T-helper 2 cell treated with Interferon-gamma antibody and Interleukin-4, amounts not matched to agents 5 μg/mL and 100 μg/mL, for 36 hours (primary cell): ENCODE results near the gene IMP4.

Experiments used
- DNase-seq: peaks from one replicate; pipeline ENCODE4 v3.0.0; 2021; ENCODE audit warnings: low spot score
- H3K27ac Mint-ChIP-seq: one replicate; pipeline ENCODE4 v1.8.0; 2021; ENCODE audit warnings: mild to moderate bottlenecking, mixed read lengths
- H3K27me3 Mint-ChIP-seq: one replicate; pipeline ENCODE4 v1.8.0; 2021; ENCODE audit warnings: low read depth, mixed read lengths
- H3K36me3 Mint-ChIP-seq: one replicate; pipeline ENCODE4 v1.8.0; 2021; ENCODE audit warnings: low read depth, mixed read lengths
- H3K4me1 Mint-ChIP-seq: one replicate; pipeline ENCODE4 v1.8.0; 2021; ENCODE audit warnings: low read depth, mixed read lengths
- H3K4me3 Mint-ChIP-seq: one replicate; pipeline ENCODE4 v1.8.0; 2022; ENCODE audit warnings: mild to moderate bottlenecking, moderate library complexity, mixed read lengths
- H3K9me3 Mint-ChIP-seq: one replicate; pipeline ENCODE4 v1.8.0; 2021; ENCODE audit warnings: mixed read lengths

The IMP4 gene

GRCh38 chr2:130355578-130356431, 13.1 kb downstream of the IMP4 start, which contains the start of gene PTPN18:
PTPN18 (plus strand) TSS chr2:130356056; CDS start chr2:130356108, 52 bp downstream.
- peak within 1 kb of the TSS; percentile 82 for H3K4me3 Mint-ChIP-seq
- peak within 1 kb of the TSS; percentile 20 for H3K27ac Mint-ChIP-seq
- H3K27me3 Mint-ChIP-seq = no peaks in the 10 kb centered on the region
- no peaks in the 10 kb centered on the region for H3K36me3 Mint-ChIP-seq
- peak; percentile 74 for DNase-seq
- no peaks in the 10 kb centered on the region for H3K9me3 Mint-ChIP-seq
- H3K4me1 Mint-ChIP-seq = peaks cover 15% of the 10 kb centered on the region

- Mint-ChIP-seq H3K27ac (no peak overlapping the region), H3K4me1 (peaks cover 9% of the 10 kb centered on the region), H3K27me3 (no peaks in the 10 kb centered on the region), H3K36me3 (no peaks in the 10 kb centered on the region), H3K4me3 (no peak overlapping the region), H3K9me3 (no peaks in the 10 kb centered on the region)
- DNase-seq = no peak
Measured at GRCh38 chr2:130357864-130358263, 15.2 kb downstream of the IMP4 start.

DNA sequence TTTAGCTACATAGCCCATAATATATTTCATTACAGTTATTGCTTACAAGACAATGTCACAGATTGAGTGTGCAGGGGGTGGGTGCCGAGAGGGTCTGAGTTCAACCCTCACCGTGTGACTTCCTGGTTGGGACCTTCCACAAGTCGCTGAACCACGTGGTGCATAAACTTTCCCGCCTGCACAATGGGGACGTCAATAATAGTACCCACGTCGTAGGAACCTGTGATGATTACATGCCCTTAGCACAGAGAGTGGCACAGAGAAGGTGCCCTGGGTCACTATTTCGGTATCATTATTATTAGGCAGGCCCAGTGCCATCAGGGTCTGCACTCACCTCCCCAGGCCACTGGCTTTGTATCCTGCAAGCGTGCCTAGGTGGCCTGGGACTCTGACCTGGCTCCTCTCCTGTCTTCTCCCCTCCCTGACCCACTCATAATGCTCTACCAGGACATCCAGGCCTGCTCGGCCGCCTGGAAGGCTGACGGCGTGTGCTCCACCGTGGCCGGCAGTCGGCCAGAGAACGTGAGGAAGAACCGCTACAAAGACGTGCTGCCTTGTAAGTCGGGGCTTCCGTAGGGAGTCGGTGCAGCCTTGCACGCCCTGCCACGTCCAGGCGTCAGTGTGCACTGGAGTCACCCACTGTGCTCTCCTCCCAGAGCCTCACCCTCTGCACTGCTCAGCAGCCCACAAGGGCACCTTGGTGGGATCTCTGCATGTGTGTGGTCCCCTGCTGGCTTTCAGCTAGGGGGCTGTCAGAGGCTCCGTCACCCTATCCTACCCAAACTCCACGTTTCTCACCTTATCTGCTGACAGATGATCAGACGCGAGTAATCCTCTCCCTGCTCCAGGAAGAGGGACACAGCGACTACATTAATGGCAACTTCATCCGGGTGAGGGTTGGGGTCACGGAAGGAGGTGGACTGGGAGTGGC, 16.0 kb downstream of the IMP4 start:
- H3K27ac Mint-ChIP-seq = no peak overlapping the region
- DNase-seq = no peak
- H3K9me3 Mint-ChIP-seq = no peaks in the 10 kb centered on the region
- peaks cover 9% of the 10 kb centered on the region for H3K4me1 Mint-ChIP-seq
- no peaks in the 10 kb centered on the region for H3K27me3 Mint-ChIP-seq
- no peaks in the 10 kb centered on the region for H3K36me3 Mint-ChIP-seq
- H3K4me3 Mint-ChIP-seq = no peak overlapping the region

DNA sequence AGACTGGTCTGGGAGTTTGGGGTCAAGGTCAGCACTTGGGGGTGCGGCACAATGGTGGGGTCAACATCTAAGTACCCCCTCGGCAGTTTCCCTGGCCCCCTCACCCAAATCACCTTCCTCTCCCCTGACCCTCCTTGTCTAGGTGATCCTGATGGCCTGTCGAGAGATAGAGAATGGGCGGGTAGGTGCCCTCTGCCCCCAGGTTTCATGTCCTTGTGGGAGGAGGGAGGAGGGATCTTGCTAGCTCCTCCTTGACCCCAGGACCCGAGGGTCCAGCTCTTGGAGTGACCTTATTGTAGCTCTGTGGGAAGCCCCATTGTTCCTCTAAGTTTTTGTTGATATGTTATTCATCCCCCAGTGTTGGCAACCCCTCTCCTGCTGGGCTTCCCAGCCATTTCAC, 16.8 kb downstream of the IMP4 start:
- H3K36me3 Mint-ChIP-seq = no peaks in the 10 kb centered on the region
- H3K27me3 Mint-ChIP-seq = no peaks in the 10 kb centered on the region
- H3K4me3 Mint-ChIP-seq = no peak overlapping the region
- no peak overlapping the region for H3K27ac Mint-ChIP-seq
- H3K9me3 Mint-ChIP-seq = no peaks in the 10 kb centered on the region
- DNase-seq = no peak
- peaks cover 8% of the 10 kb centered on the region for H3K4me1 Mint-ChIP-seq

DNA sequence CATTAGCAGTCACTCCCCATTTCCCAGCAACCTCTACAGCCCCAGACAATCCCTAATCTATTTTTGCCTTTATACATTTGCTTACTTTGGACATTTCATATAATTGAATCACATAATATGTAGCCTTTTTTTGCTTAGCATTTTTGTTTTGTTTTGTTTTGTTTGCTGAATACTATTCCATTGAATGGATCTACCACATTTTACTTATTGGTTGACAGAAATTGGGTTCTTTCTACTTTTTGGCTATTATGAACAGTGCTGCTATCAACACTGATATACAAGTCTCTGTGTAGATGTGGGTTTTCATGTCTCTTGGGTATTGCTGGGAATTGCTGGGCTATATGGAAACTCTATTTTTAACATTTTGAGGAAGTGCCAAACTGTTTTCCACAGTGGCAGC, 20.8 kb downstream of the IMP4 start:
- H3K4me1 Mint-ChIP-seq = peaks cover 1% of the 10 kb centered on the region
- H3K36me3 Mint-ChIP-seq = peaks cover 2% of the 10 kb centered on the region
- H3K9me3 Mint-ChIP-seq = no peaks in the 10 kb centered on the region
- H3K27me3 Mint-ChIP-seq = peaks cover 10% of the 10 kb centered on the region
- no peak for DNase-seq
- H3K4me3 Mint-ChIP-seq = no peak overlapping the region
- H3K27ac Mint-ChIP-seq = no peak overlapping the region

- Mint-ChIP-seq H3K9me3 (no peaks in the 10 kb centered on the region), H3K4me1 (peaks cover 9% of the 10 kb centered on the region), H3K36me3 (peaks cover 2% of the 10 kb centered on the region), H3K4me3 (no peak overlapping the region), H3K27ac (no peak overlapping the region), H3K27me3 (peaks cover 10% of the 10 kb centered on the region)
- DNase-seq = no peak
Measured at GRCh38 chr2:130365075-130365474, 22.4 kb downstream of the IMP4 start.

DNA sequence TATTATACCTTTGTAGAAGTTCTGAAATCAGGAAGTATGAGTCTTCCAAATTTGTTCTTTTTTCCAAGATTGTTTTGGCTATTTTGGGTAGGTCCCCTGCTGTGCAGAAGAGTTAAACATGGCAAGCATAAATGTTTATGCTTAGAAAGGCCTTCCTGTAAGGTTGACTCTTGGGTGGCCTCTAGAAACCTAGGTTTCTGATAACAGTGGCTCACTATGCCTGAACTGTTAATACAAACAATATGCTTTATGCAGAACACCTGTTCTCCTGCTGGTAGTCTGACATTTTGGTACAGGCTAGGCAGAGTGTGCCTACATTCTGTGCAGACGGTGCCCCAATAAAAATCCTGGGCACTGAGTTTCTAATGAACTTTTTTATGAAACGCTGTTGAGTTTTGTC, 23.3 kb downstream of the IMP4 start:
- Mint-ChIP-seq H3K9me3 (no peaks in the 10 kb centered on the region), H3K27me3 (peaks cover 10% of the 10 kb centered on the region), H3K27ac (no peak overlapping the region), H3K4me3 (no peak overlapping the region), H3K4me1 (peaks cover 18% of the 10 kb centered on the region), H3K36me3 (peaks cover 9% of the 10 kb centered on the region)
- DNase-seq = no peak

GRCh38 chr2:130366720-130367119, 24.0 kb downstream of the IMP4 start:
- H3K36me3 Mint-ChIP-seq = peaks cover 13% of the 10 kb centered on the region
- H3K9me3 Mint-ChIP-seq = no peaks in the 10 kb centered on the region
- DNase-seq = no peak
- no peak overlapping the region for H3K27ac Mint-ChIP-seq
- no peak overlapping the region for H3K4me3 Mint-ChIP-seq
- peaks cover 23% of the 10 kb centered on the region for H3K4me1 Mint-ChIP-seq
- H3K27me3 Mint-ChIP-seq = peaks cover 10% of the 10 kb centered on the region

- no peak for DNase-seq
- peaks cover 10% of the 10 kb centered on the region for H3K27me3 Mint-ChIP-seq
- no peak overlapping the region for H3K4me3 Mint-ChIP-seq
- H3K27ac Mint-ChIP-seq = no peak overlapping the region
- H3K9me3 Mint-ChIP-seq = no peaks in the 10 kb centered on the region
- H3K4me1 Mint-ChIP-seq = peaks cover 33% of the 10 kb centered on the region
- H3K36me3 Mint-ChIP-seq = peaks cover 21% of the 10 kb centered on the region
Measured at GRCh38 chr2:130368786-130369185, 26.1 kb downstream of the IMP4 start.

DNA sequence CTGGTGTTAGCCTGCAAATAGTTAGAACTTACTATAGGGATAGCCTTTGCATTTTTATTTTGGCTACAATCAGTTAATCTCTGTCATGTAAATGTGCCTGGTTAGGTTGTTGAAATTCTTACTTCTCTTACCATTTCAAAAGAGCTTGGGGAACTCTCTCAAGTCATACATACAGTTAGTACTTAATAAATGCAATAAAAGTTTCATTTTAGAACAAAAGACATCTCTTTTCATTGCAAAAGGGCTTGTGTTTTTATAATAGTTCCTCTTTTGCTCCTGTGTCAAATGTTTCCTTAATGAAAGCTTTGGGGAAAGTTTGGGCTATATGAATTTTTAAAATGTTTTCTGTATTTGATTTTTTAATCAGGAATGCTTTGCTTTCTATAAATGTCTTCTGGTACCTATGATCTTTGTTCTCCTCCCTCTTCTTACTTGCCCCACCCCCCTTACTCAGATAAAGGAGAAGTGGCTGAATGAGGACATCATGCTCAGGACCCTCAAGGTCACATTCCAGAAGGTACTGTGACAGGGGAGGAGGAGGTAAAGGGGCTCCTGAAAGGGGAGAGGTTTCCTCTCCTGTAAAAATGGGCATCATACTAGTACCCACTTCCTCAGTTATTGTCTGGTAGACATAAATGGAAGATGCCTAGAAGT, 26.7 kb downstream of the IMP4 start:
- H3K4me3 Mint-ChIP-seq = no peak overlapping the region
- no peak overlapping the region for H3K27ac Mint-ChIP-seq
- H3K9me3 Mint-ChIP-seq = no peaks in the 10 kb centered on the region
- peaks cover 26% of the 10 kb centered on the region for H3K36me3 Mint-ChIP-seq
- DNase-seq = no peak
- peaks cover 10% of the 10 kb centered on the region for H3K27me3 Mint-ChIP-seq
- peaks cover 36% of the 10 kb centered on the region for H3K4me1 Mint-ChIP-seq

DNA sequence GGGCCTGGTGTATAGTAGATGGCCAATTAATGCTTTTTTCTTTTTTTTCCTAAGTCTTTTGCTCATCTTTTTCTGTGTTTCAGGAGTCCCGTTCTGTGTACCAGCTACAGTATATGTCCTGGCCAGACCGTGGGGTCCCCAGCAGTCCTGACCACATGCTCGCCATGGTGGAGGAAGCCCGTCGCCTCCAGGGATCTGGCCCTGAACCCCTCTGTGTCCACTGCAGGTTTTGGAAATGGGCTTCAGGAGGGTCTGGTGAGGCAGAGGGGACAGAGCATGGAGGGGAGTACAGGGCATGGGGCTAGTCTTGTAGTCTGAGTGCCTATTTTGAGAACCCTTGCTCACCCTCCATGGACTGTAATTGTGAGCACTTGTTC, 27.3 kb downstream of the IMP4 start:
- peak overlapping the region; percentile 89 for H3K4me3 Mint-ChIP-seq

GRCh38 chr2:130370490-130370889, 27.8 kb downstream of the IMP4 start:
- peak overlapping the region; percentile 93 for H3K27ac Mint-ChIP-seq
- peaks cover 36% of the 10 kb centered on the region for H3K36me3 Mint-ChIP-seq
- H3K4me3 Mint-ChIP-seq = peak overlapping the region; percentile 89
- peaks cover 6% of the 10 kb centered on the region for H3K27me3 Mint-ChIP-seq
- peaks cover 44% of the 10 kb centered on the region for H3K4me1 Mint-ChIP-seq
- no peaks in the 10 kb centered on the region for H3K9me3 Mint-ChIP-seq
- peak; percentile 23 for DNase-seq

More for the DNA sequence above, 27.3 kb downstream of the IMP4 start:
- peaks cover 41% of the 10 kb centered on the region for H3K4me1 Mint-ChIP-seq
- peaks cover 10% of the 10 kb centered on the region for H3K27me3 Mint-ChIP-seq
- peak overlapping the region; percentile 6 for H3K27ac Mint-ChIP-seq
- H3K36me3 Mint-ChIP-seq = peaks cover 32% of the 10 kb centered on the region
- H3K9me3 Mint-ChIP-seq = no peaks in the 10 kb centered on the region
- no peak for DNase-seq

DNA sequence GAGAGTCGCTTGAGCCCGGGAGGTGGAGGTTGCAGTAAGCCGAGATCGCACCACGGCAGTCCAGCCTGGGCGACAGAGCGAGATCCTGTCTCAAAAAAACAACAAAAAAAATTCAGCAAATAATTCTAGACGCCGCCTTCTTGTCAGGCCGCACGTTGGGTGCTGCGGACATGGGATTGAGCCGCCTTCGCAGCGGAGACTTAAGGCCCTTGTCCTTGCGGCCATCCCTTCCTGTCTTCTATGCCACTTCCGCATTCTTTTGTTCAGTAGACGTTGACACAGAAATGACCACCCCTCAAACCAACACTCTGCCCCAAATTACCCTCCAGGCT, 29.0 kb downstream of the IMP4 start:
- DNase-seq = no peak
- peaks cover 54% of the 10 kb centered on the region for H3K4me1 Mint-ChIP-seq

More for the DNA sequence above, 29.0 kb downstream of the IMP4 start:
- Mint-ChIP-seq H3K27ac (peak overlapping the region; percentile 93), H3K27me3 (peaks cover 4% of the 10 kb centered on the region), H3K9me3 (peaks cover 3% of the 10 kb centered on the region), H3K36me3 (peaks cover 45% of the 10 kb centered on the region), H3K4me3 (peak overlapping the region; percentile 89)
